GM12878 (cell line): ENCODE measurements around the gene MTSS2. TPM values are rescaled to one million over a fixed set of nuclear protein-coding genes. Genes with fewer than 3 reads are reported as not detected.

Experiments used
- ATAC-seq: fragments of 200-7000 bp; cut with Tn5 transposase; 3 replicates; pipeline ENCODE4 v1.9.1; 2020; ENCODE audit warnings: mild to moderate bottlenecking, moderate library complexity
- BruUV-seq: library from RNA; stranded (reverse); fragments of 400-500 nt; replicated peaks from 2 replicates; lab custom pipeline; 2021; lab: Mats Ljungman, UMichigan
- CTCF ChIA-PET: fragments of 300-600 bp; sonication (Branson Sonifier 250); formaldehyde crosslinking; extraction: SDS; loops from one replicate; lab custom pipeline; 2021; ENCODE audit warnings: inconsistent platforms; lab: Yijun Ruan, JAX
- POLR2A ChIA-PET: fragments of 350-600 bp; formaldehyde crosslinking; extraction: SDS; loops from one replicate; lab custom pipeline; 2021; ENCODE audit warnings: inconsistent platforms; lab: Charles Lee
- RAD21 ChIA-PET: fragments of 300-600 bp; sonication (Branson Sonifier 250); formaldehyde crosslinking; loops from one replicate; lab custom pipeline; 2023; ENCODE audit warnings: antibody characterized with exemption; ENCODE audit not compliant: unreplicated experiment; lab: Charles Lee
- SMC1A ChIA-PET: fragments of 300-600 bp; sonication (Branson Sonifier 250); formaldehyde crosslinking; loops from one replicate; lab custom pipeline; 2023; ENCODE audit not compliant: unreplicated experiment, uncharacterized antibody; lab: Charles Lee
- DNase-seq: peaks from one replicate; pipeline ENCODE4 v3.0.0-alpha.2; 2011; ENCODE audit warnings: low read depth, low spot score
- FAIRE-seq: peaks from 3 replicates; lab custom pipeline; 2011; peaks lifted over from hg19 to GRCh38; lab: Jason Lieb, UNC
- H2AFZ ChIP-seq: 2 replicates; pipeline ENCODE4 v1.6.0; 2011; ENCODE audit warnings: low read depth, low read length, control low read depth; ENCODE audit not compliant: control insufficient read depth
- H3K27ac ChIP-seq: 2 replicates; pipeline ENCODE4 v1.5.1; 2011; ENCODE audit warnings: control low read depth; ENCODE audit not compliant: control insufficient read depth, insufficient read depth
- H3K27me3 ChIP-seq, 2 experiments: replicated peaks in 1 of 2; 2 replicates each; pipeline versions ENCODE4 v1.6.0 to v1.6.1; 2011; ENCODE audit warnings: low read length in 1 of 2; ENCODE audit not compliant: control insufficient read depth in 2 of 2, insufficient read depth in 2 of 2
- H3K36me3 ChIP-seq, 2 experiments: 2 replicates each; pipeline ENCODE4 v1.5.1; 2011; ENCODE audit warnings: low read length in 1 of 2; ENCODE audit not compliant: control insufficient read depth in 2 of 2, insufficient read depth in 2 of 2
- H3K4me1 ChIP-seq: 2 replicates; pipeline ENCODE4 v1.6.1; 2011; ENCODE audit warnings: mild to moderate bottlenecking, low read length, moderate library complexity, mixed read lengths; ENCODE audit not compliant: control insufficient read depth, insufficient read depth
- H3K4me2 ChIP-seq: 2 replicates; pipeline ENCODE4 v1.6.0; 2011; ENCODE audit warnings: control low read depth; ENCODE audit not compliant: control insufficient read depth, insufficient read depth
- H3K4me3 ChIP-seq: fragments of 200-600 bp; sonication (generic); 2 replicates; pipeline ENCODE4 v1.5.1; 2016
- H3K79me2 ChIP-seq: 2 replicates; pipeline ENCODE4 v1.6.0; 2011; ENCODE audit warnings: low read length; ENCODE audit not compliant: control insufficient read depth, insufficient read depth
- H3K9ac ChIP-seq: 2 replicates; pipeline ENCODE4 v1.8.0; 2011; ENCODE audit warnings: low read length, control low read depth, mixed read lengths; ENCODE audit not compliant: control insufficient read depth, insufficient read depth
- H3K9me3 ChIP-seq: replicated peaks from 3 replicates; pipeline ENCODE4 v1.5.1; 2011; ENCODE audit warnings: mild to moderate bottlenecking, low read length; ENCODE audit not compliant: control insufficient read depth, insufficient read depth
- H4K20me1 ChIP-seq: 2 replicates; pipeline ENCODE4 v1.6.0; 2011; ENCODE audit not compliant: control insufficient read depth, insufficient read depth
- CREM ChIP-seq: IDR thresholded peaks from 2 replicates; pipeline ENCODE4 v1.6.1; 2014; ENCODE audit warnings: antibody characterized with exemption, low read depth
- HDAC2 ChIP-seq: fragments of 200-600 bp; sonication (generic); IDR thresholded peaks from 2 replicates; pipeline ENCODE4 v1.6.1; 2017
- HDAC6 ChIP-seq: fragments of 200-600 bp; sonication (generic); IDR thresholded peaks from one replicate; pipeline ENCODE4 v1.8.0; 2017; ENCODE audit warnings: antibody characterized with exemption; ENCODE audit not compliant: unreplicated experiment
- MEF2A ChIP-seq: IDR thresholded peaks from 2 replicates; pipeline ENCODE4 v1.6.1; 2011; ENCODE audit warnings: low read depth, mild to moderate bottlenecking, low read length, moderate library complexity; ENCODE audit not compliant: insufficient read depth
- NKRF ChIP-seq: fragments of 450-650 bp; conservative IDR thresholded peaks from 2 replicates; pipeline ENCODE4 v1.6.1; 2017; ENCODE audit warnings: mild to moderate bottlenecking, moderate library complexity
- PAX5 ChIP-seq: IDR thresholded peaks from 2 replicates; pipeline ENCODE4 v1.6.1; 2011; ENCODE audit warnings: low read depth, low read length, borderline replicate concordance
- SP1 ChIP-seq: IDR thresholded peaks from one replicate; pipeline ENCODE4 v1.6.1; 2011; ENCODE audit warnings: low read depth, low read length
- ZSCAN29 ChIP-seq: fragments of 450-650 bp; IDR thresholded peaks from 2 replicates; pipeline ENCODE4 v1.6.1; 2017; ENCODE audit warnings: mild to moderate bottlenecking, moderate library complexity
- WGBS: methylation state at CpG from one replicate; pipeline ENCODE4 v1.1.6; 2016; ENCODE audit warnings: low lambda C conversion rate; ENCODE audit not compliant: insufficient replicate concordance, insufficient coverage; ENCODE audit errors: missing lambda C conversion rate; 5-methylcytosine and 5-hydroxymethylcytosine counted together
- in situ Hi-C: fragments of 300-500 bp; cut with MboI; formaldehyde crosslinking; loops from 9 replicates; pipeline ENCODE4 v1.14.3; 2018; ENCODE audit warnings: mixed read lengths
- intact Hi-C: fragments of 100-400 bp; cut with micrococcal nuclease; formaldehyde crosslinking; loops from one replicate; pipeline ENCODE4 v1.14.2; 2022; ENCODE audit not compliant: unreplicated experiment
- polyA plus RNA-seq, 11 experiments: library from polyadenylated mRNA; depleted of rRNA in 4 of 11; unstranded in 6 of 11; stranded (reverse) in 5 of 11; fragments of >200 nt; fragmentation: Nextera tagmentation in 4 of 11; fragmentation: Illumina TruSeq in 1 of 11; extraction: Ambion mirVana in 4 of 11; extraction: Trizol in 1 of 11; gene quantifications; 1 replicate in 1 of 11; 2 replicates in 10 of 11; pipeline versions ENCODE4 v1.2.1 to v1.2.3, GENCODE V29; 2011 to 2016; ENCODE audit warnings: inconsistent platforms in 2 of 11, missing spikeins in 2 of 11, low read depth in 1 of 11
- total RNA-seq, 4 experiments: library from RNA; depleted of rRNA in 3 of 4; stranded (reverse); fragments of >200 nt in 3 of 4; fragmentation: Illumina TruSeq in 1 of 4; extraction: Trizol in 1 of 4; gene quantifications; 2 replicates each; pipeline versions ENCODE4 v1.2.1 to v1.2.3, GENCODE V29; 2013 to 2021
- TF ChIP-seq, protein P1 (sequence below): IDR thresholded peaks from 2 replicates; pipeline ENCODE4 v1.6.1; 2011; ENCODE audit warnings: borderline replicate concordance, low read depth, mild to moderate bottlenecking, moderate library complexity, low read length; ENCODE audit not compliant: insufficient read depth, poor library complexity, severe bottlenecking
- TF ChIP-seq, protein P2 (sequence below): fragments of 450-650 bp; IDR thresholded peaks from 2 replicates; pipeline ENCODE4 v1.6.1; 2017; ENCODE audit warnings: mild to moderate bottlenecking, low read depth, inconsistent platforms; ENCODE audit not compliant: poor library complexity, severe bottlenecking
- TF ChIP-seq, protein P3 (sequence below): fragments of 450-650 bp; formaldehyde crosslinking; IDR thresholded peaks from 2 replicates; pipeline ENCODE4 v1.4.0; 2022; ENCODE audit warnings: mild to moderate bottlenecking, moderate library complexity

Gene MTSS2
- total and polyA plus RNA-seq, 10 of the 15 experiments (the other 5 are each of a cell fraction or from before 2014, with no cell fraction given) = under 0.01 to 0.51 (median 0.14) TPM; not detected in 4

DNA sequence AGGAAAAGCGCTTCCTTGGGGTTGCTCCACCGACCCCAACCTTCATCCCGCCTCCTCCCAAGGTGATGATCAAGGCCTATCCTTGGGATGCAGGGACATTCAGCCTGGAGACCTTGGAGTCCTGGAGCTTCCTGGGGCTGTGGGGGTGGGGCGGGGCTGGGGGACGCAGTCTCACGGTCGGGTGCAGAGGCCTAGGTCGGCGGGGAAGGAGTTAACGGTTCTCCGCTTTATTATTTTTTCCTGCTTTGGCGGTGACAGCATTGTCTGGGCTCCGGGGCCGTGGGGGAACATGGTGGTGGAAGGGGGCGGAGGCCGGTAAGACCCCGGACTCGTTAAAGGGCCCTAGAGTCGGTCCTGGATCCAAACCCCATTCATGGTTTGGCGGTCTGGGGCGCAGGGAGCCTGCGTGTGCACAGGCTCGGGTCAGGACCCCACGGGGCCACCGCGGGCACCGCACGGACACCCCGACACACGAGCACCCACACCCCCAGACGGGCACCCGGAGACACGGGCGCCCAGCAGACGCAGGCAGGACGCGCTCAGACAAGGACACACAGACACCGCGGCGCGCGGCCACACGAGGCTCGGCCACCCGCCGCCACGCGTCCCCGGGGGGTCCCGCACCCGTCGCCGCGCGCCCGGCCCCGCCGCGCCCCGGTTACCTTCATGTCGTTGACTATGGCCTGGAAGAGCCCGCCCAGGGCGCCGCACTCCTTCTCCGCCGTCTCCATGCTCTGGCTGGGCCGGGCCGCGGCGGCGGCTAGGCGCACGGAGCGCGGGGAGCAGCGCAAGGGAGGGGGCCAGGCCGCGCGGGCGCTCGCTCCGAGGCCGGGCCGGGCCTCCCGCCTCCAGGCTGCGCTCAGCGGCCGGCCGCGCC lies 554 bp downstream of the MTSS2 start:
- H3K4me1 ChIP-seq = no peaks in the 10 kb centered on the region
- in situ Hi-C loops = no loop called here
- ChIA-PET SMC1A (no interaction called here), POLR2A (no interaction called here), RAD21 (no interaction called here), CTCF (no interaction called here)
- FAIRE-seq = no peak
- no peak overlapping the region for H3K9ac ChIP-seq
- no peak overlapping the region for H2AFZ ChIP-seq
- intact Hi-C loops = no loop called here
- no peak for ATAC-seq
- no peak overlapping the region for H3K4me3 ChIP-seq
- H3K27me3 ChIP-seq = no peaks in the 10 kb centered on the region
- no peaks in the 10 kb centered on the region for H3K36me3 ChIP-seq
- no peak overlapping the region for H3K4me2 ChIP-seq
- H4K20me1 ChIP-seq = no peaks in the 10 kb centered on the region
- BruUV-seq = no TSS peak
- H3K79me2 ChIP-seq = no peaks in the 10 kb centered on the region
- 11% methylated on average over 89 of the region's 90 CpGs for WGBS
- H3K27ac ChIP-seq = no peak overlapping the region
- DNase-seq = no peak
- no peaks in the 10 kb centered on the region for H3K9me3 ChIP-seq
- TF ChIP-seq CREM (no peak), ZSCAN29 (no peak), NKRF (no peak), SP1 (no peak), HDAC2 (no peak), HDAC6 (no peak), PAX5 (no peak), MEF2A (no peak)
- TF ChIP-seq, protein P1, sequence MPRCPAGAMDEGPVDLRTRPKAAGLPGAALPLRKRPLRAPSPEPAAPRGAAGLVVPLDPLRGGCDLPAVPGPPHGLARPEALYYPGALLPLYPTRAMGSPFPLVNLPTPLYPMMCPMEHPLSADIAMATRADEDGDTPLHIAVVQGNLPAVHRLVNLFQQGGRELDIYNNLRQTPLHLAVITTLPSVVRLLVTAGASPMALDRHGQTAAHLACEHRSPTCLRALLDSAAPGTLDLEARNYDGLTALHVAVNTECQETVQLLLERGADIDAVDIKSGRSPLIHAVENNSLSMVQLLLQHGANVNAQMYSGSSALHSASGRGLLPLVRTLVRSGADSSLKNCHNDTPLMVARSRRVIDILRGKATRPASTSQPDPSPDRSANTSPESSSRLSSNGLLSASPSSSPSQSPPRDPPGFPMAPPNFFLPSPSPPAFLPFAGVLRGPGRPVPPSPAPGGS = no peak
- TF ChIP-seq, protein P2, sequence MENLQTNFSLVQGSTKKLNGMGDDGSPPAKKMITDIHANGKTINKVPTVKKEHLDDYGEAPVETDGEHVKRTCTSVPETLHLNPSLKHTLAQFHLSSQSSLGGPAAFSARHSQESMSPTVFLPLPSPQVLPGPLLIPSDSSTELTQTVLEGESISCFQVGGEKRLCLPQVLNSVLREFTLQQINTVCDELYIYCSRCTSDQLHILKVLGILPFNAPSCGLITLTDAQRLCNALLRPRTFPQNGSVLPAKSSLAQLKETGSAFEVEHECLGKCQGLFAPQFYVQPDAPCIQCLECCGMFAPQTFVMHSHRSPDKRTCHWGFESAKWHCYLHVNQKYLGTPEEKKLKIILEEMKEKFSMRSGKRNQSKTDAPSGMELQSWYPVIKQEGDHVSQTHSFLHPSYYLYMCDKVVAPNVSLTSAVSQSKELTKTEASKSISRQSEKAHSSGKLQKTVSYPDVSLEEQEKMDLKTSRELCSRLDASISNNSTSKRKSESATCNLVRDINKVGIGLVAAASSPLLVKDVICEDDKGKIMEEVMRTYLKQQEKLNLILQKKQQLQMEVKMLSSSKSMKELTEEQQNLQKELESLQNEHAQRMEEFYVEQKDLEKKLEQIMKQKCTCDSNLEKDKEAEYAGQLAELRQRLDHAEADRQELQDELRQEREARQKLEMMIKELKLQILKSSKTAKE = no peak
- TF ChIP-seq, protein P3, sequence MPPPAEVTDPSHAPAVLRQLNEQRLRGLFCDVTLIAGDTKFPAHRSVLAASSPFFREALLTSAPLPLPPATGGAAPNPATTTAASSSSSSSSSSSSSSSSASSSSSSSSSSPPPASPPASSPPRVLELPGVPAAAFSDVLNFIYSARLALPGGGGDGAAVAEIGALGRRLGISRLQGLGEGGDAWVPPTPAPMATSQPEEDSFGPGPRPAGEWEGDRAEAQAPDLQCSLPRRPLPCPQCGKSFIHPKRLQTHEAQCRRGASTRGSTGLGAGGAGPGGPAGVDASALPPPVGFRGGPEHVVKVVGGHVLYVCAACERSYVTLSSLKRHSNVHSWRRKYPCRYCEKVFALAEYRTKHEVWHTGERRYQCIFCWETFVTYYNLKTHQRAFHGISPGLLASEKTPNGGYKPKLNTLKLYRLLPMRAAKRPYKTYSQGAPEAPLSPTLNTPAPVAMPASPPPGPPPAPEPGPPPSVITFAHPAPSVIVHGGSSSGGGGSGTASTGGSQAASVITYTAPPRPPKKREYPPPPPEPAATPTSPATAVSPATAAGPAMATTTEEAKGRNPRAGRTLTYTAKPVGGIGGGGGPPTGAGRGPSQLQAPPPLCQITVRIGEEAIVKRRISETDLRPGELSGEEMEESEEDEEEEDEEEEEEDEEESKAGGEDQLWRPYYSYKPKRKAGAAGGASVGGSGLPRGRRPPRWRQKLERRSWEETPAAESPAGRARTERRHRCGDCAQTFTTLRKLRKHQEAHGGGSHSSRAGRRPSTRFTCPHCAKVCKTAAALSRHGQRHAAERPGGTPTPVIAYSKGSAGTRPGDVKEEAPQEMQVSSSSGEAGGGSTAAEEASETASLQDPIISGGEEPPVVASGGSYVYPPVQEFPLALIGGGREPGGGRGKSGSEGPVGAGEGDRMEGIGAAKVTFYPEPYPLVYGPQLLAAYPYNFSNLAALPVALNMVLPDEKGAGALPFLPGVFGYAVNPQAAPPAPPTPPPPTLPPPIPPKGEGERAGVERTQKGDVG (CRISPR knock-in tag) = no peak
